ENCODE results near the gene ZFP90.

ZFP90 gene

GRCh38 chr16:68504066-68504465 lies 35.0 kb upstream of the ZFP90 start:
- DNase-seq (ENCODE audit: insufficient read length) = no peak
- FAIRE-seq = no peak
- no peak for TF ChIP-seq TAF1 (IDR thresholded peaks at IDR 0.05; ENCODE audit: borderline replicate concordance, low read depth, low read length)
- no peak for TF ChIP-seq POLR2A (IDR thresholded peaks at IDR 0.05; ENCODE audit: low read depth, low read length)
- TF ChIP-seq POLR2AphosphoS5 (IDR thresholded peaks at IDR 0.05; ENCODE audit: low read depth, low read length) = no peak

- DNase-seq (ENCODE audit: insufficient read length) = no peak
- no peak for FAIRE-seq
- TF ChIP-seq POLR2A (IDR thresholded peaks at IDR 0.05; ENCODE audit: low read depth, low read length) (no peak), POLR2AphosphoS5 (IDR thresholded peaks at IDR 0.05; ENCODE audit: low read depth, low read length) (no peak)
These were observed 32.6 kb upstream of the ZFP90 start for GRCh38 chr16:68506331-68507053.

GRCh38 chr16:68508013-68508412 lies 31.1 kb upstream of the ZFP90 start:
- FAIRE-seq (no peak), DNase-seq (ENCODE audit: insufficient read length) (no peak)
- TF ChIP-seq TAF1 (IDR thresholded peaks at IDR 0.05; ENCODE audit: borderline replicate concordance, low read depth, low read length) = no peak
- TF ChIP-seq POLR2A (IDR thresholded peaks at IDR 0.05; ENCODE audit: low read depth, low read length) = no peak
- TF ChIP-seq POLR2AphosphoS5 (IDR thresholded peaks at IDR 0.05; ENCODE audit: low read depth, low read length) = no peak

- no peak for FAIRE-seq
- TF ChIP-seq TAF1 (IDR thresholded peaks at IDR 0.05; ENCODE audit: borderline replicate concordance, low read depth, low read length) (no peak), POLR2AphosphoS5 (IDR thresholded peaks at IDR 0.05; ENCODE audit: low read depth, low read length) (no peak), POLR2A (IDR thresholded peaks at IDR 0.05; ENCODE audit: low read depth, low read length) (no peak)
- no peak for DNase-seq (ENCODE audit: insufficient read length)
These were observed 30.4 kb upstream of the ZFP90 start for GRCh38 chr16:68508641-68509240.

- FAIRE-seq (no peak), DNase-seq (ENCODE audit: insufficient read length) (no peak)
- no peak for TF ChIP-seq POLR2AphosphoS5 (IDR thresholded peaks at IDR 0.05; ENCODE audit: low read depth, low read length)
- no peak for TF ChIP-seq POLR2A (IDR thresholded peaks at IDR 0.05; ENCODE audit: low read depth, low read length)
- no peak for TF ChIP-seq TAF1 (IDR thresholded peaks at IDR 0.05; ENCODE audit: borderline replicate concordance, low read depth, low read length)
These were observed 29.7 kb upstream of the ZFP90 start for GRCh38 chr16:68509381-68509780.

- no peak for TF ChIP-seq TAF1 (IDR thresholded peaks at IDR 0.05; ENCODE audit: borderline replicate concordance, low read depth, low read length)
- no peak for TF ChIP-seq POLR2A (IDR thresholded peaks at IDR 0.05; ENCODE audit: low read depth, low read length)
- TF ChIP-seq POLR2AphosphoS5 (IDR thresholded peaks at IDR 0.05; ENCODE audit: low read depth, low read length) = no peak
- no peak for FAIRE-seq
- DNase-seq (ENCODE audit: insufficient read length) = no peak
These were observed 28.3 kb upstream of the ZFP90 start for GRCh38 chr16:68510775-68511174.

GRCh38 chr16:68512183-68512582 lies 26.9 kb upstream of the ZFP90 start:
- TF ChIP-seq POLR2A (IDR thresholded peaks at IDR 0.05; ENCODE audit: low read depth, low read length) (no peak), POLR2AphosphoS5 (IDR thresholded peaks at IDR 0.05; ENCODE audit: low read depth, low read length) (no peak), TAF1 (IDR thresholded peaks at IDR 0.05; ENCODE audit: borderline replicate concordance, low read depth, low read length) (no peak)
- FAIRE-seq = no peak
- DNase-seq (ENCODE audit: insufficient read length) = no peak

- FAIRE-seq = no peak
- TF ChIP-seq POLR2AphosphoS5 (IDR thresholded peaks at IDR 0.05; ENCODE audit: low read depth, low read length) = no peak
- no peak for TF ChIP-seq TAF1 (IDR thresholded peaks at IDR 0.05; ENCODE audit: borderline replicate concordance, low read depth, low read length)
- TF ChIP-seq POLR2A (IDR thresholded peaks at IDR 0.05; ENCODE audit: low read depth, low read length) = no peak
These were observed 26.3 kb upstream of the ZFP90 start for GRCh38 chr16:68512742-68513141.

GRCh38 chr16:68514511-68514910 lies 24.6 kb upstream of the ZFP90 start:
- FAIRE-seq = no peak
- DNase-seq (ENCODE audit: insufficient read length) = no peak
- no peak for TF ChIP-seq POLR2AphosphoS5 (IDR thresholded peaks at IDR 0.05; ENCODE audit: low read depth, low read length)
- no peak for TF ChIP-seq POLR2A (IDR thresholded peaks at IDR 0.05; ENCODE audit: low read depth, low read length)
- TF ChIP-seq TAF1 (IDR thresholded peaks at IDR 0.05; ENCODE audit: borderline replicate concordance, low read depth, low read length) = no peak

More at GRCh38 chr16:68512742-68513141, 26.3 kb upstream of the ZFP90 start:
- no peak for DNase-seq (ENCODE audit: insufficient read length)

GRCh38 chr16:68517606-68518166 lies 21.4 kb upstream of the ZFP90 start:
- no peak for FAIRE-seq
- TF ChIP-seq TAF1 (IDR thresholded peaks at IDR 0.05; ENCODE audit: borderline replicate concordance, low read depth, low read length) (no peak), POLR2A (IDR thresholded peaks at IDR 0.05; ENCODE audit: low read depth, low read length) (no peak), POLR2AphosphoS5 (IDR thresholded peaks at IDR 0.05; ENCODE audit: low read depth, low read length) (no peak)
- no peak for DNase-seq (ENCODE audit: insufficient read length)

- FAIRE-seq = no peak
- TF ChIP-seq TAF1 (IDR thresholded peaks at IDR 0.05; ENCODE audit: borderline replicate concordance, low read depth, low read length) (no peak), POLR2A (IDR thresholded peaks at IDR 0.05; ENCODE audit: low read depth, low read length) (no peak), POLR2AphosphoS5 (IDR thresholded peaks at IDR 0.05; ENCODE audit: low read depth, low read length) (no peak)
- no peak for DNase-seq (ENCODE audit: insufficient read length)
These were observed 19.8 kb upstream of the ZFP90 start for GRCh38 chr16:68519225-68519745.
